ENCODE measurements around the gene FGFRL1. TPM values are rescaled to one million over a fixed set of nuclear protein-coding genes. Genes with fewer than 3 reads are reported as not detected.

The FGFRL1 gene
- total RNA-seq, 2 donors from 2014 or later, result 61.1 to 84.0 TPM

DNA sequence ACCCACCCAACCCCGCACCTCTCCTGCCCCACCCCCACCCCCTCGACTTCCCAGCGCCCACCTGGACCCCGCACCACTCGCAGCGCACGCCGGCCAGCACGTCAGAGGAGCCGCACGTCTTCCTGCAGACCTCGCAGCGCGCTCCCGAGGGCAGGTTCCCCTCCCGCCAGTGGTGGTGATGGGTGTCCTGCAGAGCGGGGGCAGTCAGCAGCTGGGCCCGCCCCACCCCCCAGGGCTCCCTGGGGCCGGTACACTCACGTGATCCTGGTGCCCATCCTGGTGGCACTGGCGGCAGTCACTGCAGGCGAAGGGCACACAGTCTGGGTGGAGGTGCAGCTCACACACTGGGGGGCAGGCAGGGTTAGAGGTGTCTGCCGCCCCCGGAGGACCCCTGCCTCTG, 43.2 kb upstream of the FGFRL1 start:
- Histone ChIP-seq H3K9me3 (no peaks in the 10 kb centered on the region), H3K4me1 (ENCODE audit: control insufficient read depth in 1 of 2, low read depth in 2 of 2) (peaks cover 10 to 21% of the 10 kb centered on the region in 2 donors), H3K27me3 (replicated peaks; ENCODE audit: insufficient read depth) (no peaks in the 10 kb centered on the region), H3K27ac (no peak overlapping the region), H3K36me3 (peaks cover 7% of the 10 kb centered on the region), H3K4me3 (no peak overlapping the region)
- TF ChIP-seq, protein P1, sequence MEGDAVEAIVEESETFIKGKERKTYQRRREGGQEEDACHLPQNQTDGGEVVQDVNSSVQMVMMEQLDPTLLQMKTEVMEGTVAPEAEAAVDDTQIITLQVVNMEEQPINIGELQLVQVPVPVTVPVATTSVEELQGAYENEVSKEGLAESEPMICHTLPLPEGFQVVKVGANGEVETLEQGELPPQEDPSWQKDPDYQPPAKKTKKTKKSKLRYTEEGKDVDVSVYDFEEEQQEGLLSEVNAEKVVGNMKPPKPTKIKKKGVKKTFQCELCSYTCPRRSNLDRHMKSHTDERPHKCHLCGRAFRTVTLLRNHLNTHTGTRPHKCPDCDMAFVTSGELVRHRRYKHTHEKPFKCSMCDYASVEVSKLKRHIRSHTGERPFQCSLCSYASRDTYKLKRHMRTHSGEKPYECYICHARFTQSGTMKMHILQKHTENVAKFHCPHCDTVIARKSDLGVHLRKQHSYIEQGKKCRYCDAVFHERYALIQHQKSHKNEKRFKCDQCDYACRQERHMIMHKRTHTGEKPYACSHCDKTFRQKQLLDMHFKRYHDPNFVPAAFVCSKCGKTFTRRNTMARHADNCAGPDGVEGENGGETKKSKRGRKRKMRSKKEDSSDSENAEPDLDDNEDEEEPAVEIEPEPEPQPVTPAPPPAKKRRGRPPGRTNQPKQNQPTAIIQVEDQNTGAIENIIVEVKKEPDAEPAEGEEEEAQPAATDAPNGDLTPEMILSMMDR (IDR thresholded peaks at IDR 0.05), result no peak
- ATAC-seq (ENCODE audit: insufficient number of reproducible peaks, low FRiP score, low read depth), result no peak
- DNase-seq (ENCODE audit: low spot score), result no peak

DNA sequence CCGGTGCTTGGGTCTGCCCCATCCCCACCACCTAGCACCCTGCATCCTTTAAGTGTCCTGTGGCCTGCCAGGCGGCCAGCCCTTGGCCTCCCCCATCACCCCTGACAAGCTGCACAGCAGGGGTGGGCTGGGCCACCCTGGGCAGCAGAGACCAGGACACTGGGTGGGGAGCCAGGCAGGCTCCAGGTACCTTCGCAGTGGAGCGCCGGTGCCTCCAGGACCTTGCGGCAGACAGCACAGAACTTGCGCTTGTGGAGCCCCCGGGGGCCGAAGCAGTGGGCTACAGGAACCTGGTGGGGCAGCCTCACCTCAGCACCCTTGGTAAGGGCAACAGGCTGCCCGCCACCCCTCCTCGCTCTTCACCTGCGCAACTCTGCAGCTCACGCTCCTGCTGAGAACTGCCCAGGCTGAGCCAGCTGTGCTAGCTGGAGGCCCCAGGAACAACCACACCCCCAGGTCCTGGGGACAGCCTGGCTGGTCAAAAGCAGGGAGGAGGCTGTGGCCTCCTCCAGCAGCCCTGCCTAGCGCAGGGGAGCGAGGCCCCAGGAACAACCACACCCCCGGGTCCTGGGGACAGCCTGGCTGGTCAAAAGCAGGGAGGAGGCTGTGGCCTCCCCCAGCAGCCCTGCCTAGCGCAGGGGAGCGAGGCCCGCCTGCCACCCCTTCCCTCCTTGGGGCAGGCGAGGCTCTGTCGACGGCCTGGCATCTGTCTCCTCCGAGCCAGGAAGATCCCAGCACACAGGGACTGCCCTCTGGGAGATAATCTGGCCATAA, 42.6 kb upstream of the FGFRL1 start:
- no peak overlapping the region for H3K27ac ChIP-seq
- peaks cover 7% of the 10 kb centered on the region for H3K36me3 ChIP-seq
- ATAC-seq (ENCODE audit: insufficient number of reproducible peaks, low FRiP score, low read depth) (no peak), DNase-seq (ENCODE audit: low spot score) (no peak)
- H3K27me3 ChIP-seq (replicated peaks; ENCODE audit: insufficient read depth), result no peaks in the 10 kb centered on the region
- no peaks in the 10 kb centered on the region for H3K9me3 ChIP-seq
- TF ChIP-seq, protein P1 (IDR thresholded peaks at IDR 0.05), result no peak
- peaks cover 10 to 21% of the 10 kb centered on the region in 2 donors for H3K4me1 ChIP-seq (ENCODE audit: control insufficient read depth in 1 of 2, low read depth in 2 of 2)
- no peak overlapping the region for H3K4me3 ChIP-seq

DNA sequence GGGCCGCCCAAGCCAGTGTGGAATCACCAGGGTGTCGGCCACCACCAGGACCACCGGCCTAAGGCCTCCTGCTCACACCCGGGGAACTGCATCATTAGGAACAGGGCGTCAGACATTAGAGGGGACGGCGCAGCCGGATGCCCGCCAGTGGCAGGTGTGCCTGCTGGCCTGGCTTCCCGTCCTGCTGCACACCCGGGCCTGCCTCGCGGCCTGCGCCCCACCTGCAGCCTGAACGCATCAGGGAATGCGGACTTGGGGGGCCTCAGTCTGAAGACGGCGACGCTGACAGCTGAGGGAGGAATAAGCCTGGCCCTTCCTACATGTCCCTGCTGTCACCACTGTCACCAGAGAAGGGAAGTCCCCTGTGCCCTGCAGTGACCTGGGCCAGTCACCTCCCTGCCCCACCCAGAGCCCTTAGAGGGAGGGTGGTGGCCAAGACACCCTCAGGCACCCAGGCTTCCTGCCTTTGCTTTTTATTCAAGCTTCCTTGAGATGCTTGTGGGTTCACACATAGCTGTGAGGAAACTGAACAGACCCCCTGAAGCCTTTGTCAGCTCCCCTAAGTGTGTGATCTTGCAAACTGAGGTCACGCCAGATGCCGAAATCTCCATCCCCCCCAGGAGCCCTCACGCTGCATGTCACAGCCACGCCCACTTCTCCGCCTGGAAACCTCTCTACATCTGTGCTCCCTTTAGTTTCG, 41.2 kb upstream of the FGFRL1 start:
- ATAC-seq (ENCODE audit: insufficient number of reproducible peaks, low FRiP score, low read depth), result no peak
- Histone ChIP-seq H3K27me3 (replicated peaks; ENCODE audit: insufficient read depth) (no peaks in the 10 kb centered on the region), H3K4me1 (ENCODE audit: control insufficient read depth in 1 of 2, low read depth in 2 of 2) (peaks cover 10 to 21% of the 10 kb centered on the region in 2 donors)

DNA sequence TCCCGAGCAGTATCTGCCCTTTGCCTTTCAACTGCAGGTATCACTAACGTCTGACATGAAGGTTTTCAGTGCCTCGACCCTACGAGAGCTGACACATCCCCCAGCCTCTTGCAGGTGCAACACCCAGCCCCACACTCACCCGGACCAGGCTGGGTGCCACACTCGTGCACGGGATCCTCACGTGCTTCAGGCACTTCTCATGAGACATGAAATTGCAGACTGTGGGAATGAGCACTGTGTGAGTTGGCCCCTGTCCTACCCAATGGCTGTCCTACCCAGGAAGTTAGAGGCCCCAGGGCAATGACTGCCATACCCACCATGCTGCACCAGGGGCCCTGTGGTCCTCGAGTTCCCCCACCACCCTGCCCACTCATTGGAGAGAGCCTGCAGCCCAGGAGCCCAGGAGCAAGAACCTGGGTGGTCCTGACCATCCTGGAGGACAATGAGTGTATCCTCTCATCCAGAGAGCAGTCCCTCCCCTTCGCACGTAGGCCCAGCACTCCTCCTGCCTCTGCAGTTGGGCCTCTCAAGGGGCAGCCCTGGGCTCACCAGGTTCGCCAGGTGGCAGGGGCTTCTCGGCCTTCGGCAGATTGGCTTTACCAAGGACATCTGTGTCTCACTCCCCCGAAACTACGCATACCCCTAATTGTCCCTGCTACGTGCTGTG, 40.4 kb upstream of the FGFRL1 start:
- ATAC-seq (ENCODE audit: insufficient number of reproducible peaks, low FRiP score, low read depth) (no peak), DNase-seq (ENCODE audit: low spot score) (no peak)
- no peaks in the 10 kb centered on the region for H3K27me3 ChIP-seq (replicated peaks; ENCODE audit: insufficient read depth)
- no peaks in the 10 kb centered on the region for H3K9me3 ChIP-seq
- H3K4me1 ChIP-seq (ENCODE audit: control insufficient read depth in 1 of 2, low read depth in 2 of 2), result peaks cover 10 to 21% of the 10 kb centered on the region in 2 donors
- H3K36me3 ChIP-seq, result peaks cover 2% of the 10 kb centered on the region
- H3K4me3 ChIP-seq, result no peak overlapping the region
- TF ChIP-seq, protein P1 (IDR thresholded peaks at IDR 0.05), result no peak
- H3K27ac ChIP-seq, result no peak overlapping the region

More for the DNA sequence above, 41.2 kb upstream of the FGFRL1 start:
- DNase-seq (ENCODE audit: low spot score), result no peak
- Histone ChIP-seq H3K36me3 (peaks cover 7% of the 10 kb centered on the region), H3K9me3 (no peaks in the 10 kb centered on the region), H3K27ac (no peak overlapping the region), H3K4me3 (no peak overlapping the region)
- TF ChIP-seq, protein P1 (IDR thresholded peaks at IDR 0.05), result no peak

Measured in thoracic aorta (tissue), 2 donors.